Measurements from ENCODE around the gene NABP1.
A peak's percentile ranks its signal among the peaks of the same experiment; 100 is the strongest.

NABP1 gene

GRCh38 chr2:191661097-191661924 is 16.6 kb upstream of the NABP1 start:
- Histone ChIP-seq H3K4me3 (replicated peaks; ENCODE audit: insufficient read depth, low read length) (no peak overlapping the region), H3K27ac (replicated peaks) (peak overlapping the region; percentile 32; the same call in 1 of the 2 replicates), H3K27me3 (ENCODE audit: insufficient read depth, poor library complexity, severe bottlenecking) (no peaks in the 10 kb centered on the region)
- TF ChIP-seq, protein P1, sequence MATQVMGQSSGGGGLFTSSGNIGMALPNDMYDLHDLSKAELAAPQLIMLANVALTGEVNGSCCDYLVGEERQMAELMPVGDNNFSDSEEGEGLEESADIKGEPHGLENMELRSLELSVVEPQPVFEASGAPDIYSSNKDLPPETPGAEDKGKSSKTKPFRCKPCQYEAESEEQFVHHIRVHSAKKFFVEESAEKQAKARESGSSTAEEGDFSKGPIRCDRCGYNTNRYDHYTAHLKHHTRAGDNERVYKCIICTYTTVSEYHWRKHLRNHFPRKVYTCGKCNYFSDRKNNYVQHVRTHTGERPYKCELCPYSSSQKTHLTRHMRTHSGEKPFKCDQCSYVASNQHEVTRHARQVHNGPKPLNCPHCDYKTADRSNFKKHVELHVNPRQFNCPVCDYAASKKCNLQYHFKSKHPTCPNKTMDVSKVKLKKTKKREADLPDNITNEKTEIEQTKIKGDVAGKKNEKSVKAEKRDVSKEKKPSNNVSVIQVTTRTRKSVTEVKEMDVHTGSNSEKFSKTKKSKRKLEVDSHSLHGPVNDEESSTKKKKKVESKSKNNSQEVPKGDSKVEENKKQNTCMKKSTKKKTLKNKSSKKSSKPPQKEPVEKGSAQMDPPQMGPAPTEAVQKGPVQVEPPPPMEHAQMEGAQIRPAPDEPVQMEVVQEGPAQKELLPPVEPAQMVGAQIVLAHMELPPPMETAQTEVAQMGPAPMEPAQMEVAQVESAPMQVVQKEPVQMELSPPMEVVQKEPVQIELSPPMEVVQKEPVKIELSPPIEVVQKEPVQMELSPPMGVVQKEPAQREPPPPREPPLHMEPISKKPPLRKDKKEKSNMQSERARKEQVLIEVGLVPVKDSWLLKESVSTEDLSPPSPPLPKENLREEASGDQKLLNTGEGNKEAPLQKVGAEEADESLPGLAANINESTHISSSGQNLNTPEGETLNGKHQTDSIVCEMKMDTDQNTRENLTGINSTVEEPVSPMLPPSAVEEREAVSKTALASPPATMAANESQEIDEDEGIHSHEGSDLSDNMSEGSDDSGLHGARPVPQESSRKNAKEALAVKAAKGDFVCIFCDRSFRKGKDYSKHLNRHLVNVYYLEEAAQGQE (IDR thresholded peaks at IDR 0.05; ENCODE audit: insufficient replicate concordance, low read depth) = no peak
- TF ChIP-seq, protein P2, sequence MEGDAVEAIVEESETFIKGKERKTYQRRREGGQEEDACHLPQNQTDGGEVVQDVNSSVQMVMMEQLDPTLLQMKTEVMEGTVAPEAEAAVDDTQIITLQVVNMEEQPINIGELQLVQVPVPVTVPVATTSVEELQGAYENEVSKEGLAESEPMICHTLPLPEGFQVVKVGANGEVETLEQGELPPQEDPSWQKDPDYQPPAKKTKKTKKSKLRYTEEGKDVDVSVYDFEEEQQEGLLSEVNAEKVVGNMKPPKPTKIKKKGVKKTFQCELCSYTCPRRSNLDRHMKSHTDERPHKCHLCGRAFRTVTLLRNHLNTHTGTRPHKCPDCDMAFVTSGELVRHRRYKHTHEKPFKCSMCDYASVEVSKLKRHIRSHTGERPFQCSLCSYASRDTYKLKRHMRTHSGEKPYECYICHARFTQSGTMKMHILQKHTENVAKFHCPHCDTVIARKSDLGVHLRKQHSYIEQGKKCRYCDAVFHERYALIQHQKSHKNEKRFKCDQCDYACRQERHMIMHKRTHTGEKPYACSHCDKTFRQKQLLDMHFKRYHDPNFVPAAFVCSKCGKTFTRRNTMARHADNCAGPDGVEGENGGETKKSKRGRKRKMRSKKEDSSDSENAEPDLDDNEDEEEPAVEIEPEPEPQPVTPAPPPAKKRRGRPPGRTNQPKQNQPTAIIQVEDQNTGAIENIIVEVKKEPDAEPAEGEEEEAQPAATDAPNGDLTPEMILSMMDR (IDR thresholded peaks at IDR 0.05; ENCODE audit: insufficient read depth, low read length) = no peak
- no peak for TF ChIP-seq SPI1 (IDR thresholded peaks at IDR 0.05; ENCODE audit: borderline replicate concordance, low read depth)
- no peak for TF ChIP-seq GABPA (IDR thresholded peaks at IDR 0.05; ENCODE audit: low read depth)
- TF ChIP-seq POLR2AphosphoS5 (IDR thresholded peaks at IDR 0.05; ENCODE audit: low read depth) = no peak
- DNase-seq (ENCODE audit: low read depth in 1 of 2, low spot score in 1 of 2) = peak in 1 of 2 experiments; percentile 39

GRCh38 chr2:191664823-191665677 is 12.9 kb upstream of the NABP1 start:
- Histone ChIP-seq H3K4me3 (replicated peaks; ENCODE audit: insufficient read depth, low read length) (no peak overlapping the region), H3K27me3 (ENCODE audit: insufficient read depth, poor library complexity, severe bottlenecking) (no peaks in the 10 kb centered on the region), H3K27ac (replicated peaks) (peak overlapping the region; percentile 74)
- TF ChIP-seq SPI1 (IDR thresholded peaks at IDR 0.05; ENCODE audit: borderline replicate concordance, low read depth) (no peak), GABPA (IDR thresholded peaks at IDR 0.05; ENCODE audit: low read depth) (no peak), POLR2AphosphoS5 (IDR thresholded peaks at IDR 0.05; ENCODE audit: low read depth) (no peak)
- TF ChIP-seq, protein P1 (IDR thresholded peaks at IDR 0.05; ENCODE audit: insufficient replicate concordance, low read depth) = no peak
- TF ChIP-seq, protein P2 (IDR thresholded peaks at IDR 0.05; ENCODE audit: insufficient read depth, low read length) = no peak
- DNase-seq (ENCODE audit: low read depth in 1 of 2, low spot score in 1 of 2) = peak in 1 of 2 experiments; percentile 21

DNA sequence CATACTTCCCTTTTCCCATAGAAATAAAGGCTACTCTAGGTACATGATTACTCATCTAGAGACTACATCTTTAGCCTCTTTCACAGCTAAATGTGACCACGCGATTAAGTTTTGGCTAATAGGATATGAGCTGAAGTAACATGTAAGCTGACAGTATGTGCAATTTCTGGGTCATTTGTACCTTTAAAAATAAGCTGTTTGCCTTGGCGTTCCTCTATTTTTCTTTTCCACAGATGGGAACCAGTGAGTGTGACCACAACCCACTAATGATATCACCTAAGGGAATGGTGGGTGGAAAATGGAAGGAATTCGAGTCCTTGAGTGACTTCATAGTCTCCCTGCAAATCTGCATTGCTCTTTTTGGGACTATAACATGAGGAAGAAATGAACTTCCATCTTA is 11.7 kb upstream of the NABP1 start:
- no peak overlapping the region for H3K4me3 ChIP-seq (replicated peaks; ENCODE audit: insufficient read depth, low read length)
- DNase-seq (ENCODE audit: low read depth in 1 of 2, low spot score in 1 of 2) = no peak
- TF ChIP-seq GABPA (IDR thresholded peaks at IDR 0.05; ENCODE audit: low read depth) (no peak), SPI1 (IDR thresholded peaks at IDR 0.05; ENCODE audit: borderline replicate concordance, low read depth) (no peak), POLR2AphosphoS5 (IDR thresholded peaks at IDR 0.05; ENCODE audit: low read depth) (no peak)
- TF ChIP-seq, protein P2 (IDR thresholded peaks at IDR 0.05; ENCODE audit: insufficient read depth, low read length) = no peak
- TF ChIP-seq, protein P1 (IDR thresholded peaks at IDR 0.05; ENCODE audit: insufficient replicate concordance, low read depth) = no peak
- peak overlapping the region; percentile 74 for H3K27ac ChIP-seq (replicated peaks)
- H3K27me3 ChIP-seq (ENCODE audit: insufficient read depth, poor library complexity, severe bottlenecking) = no peaks in the 10 kb centered on the region
